ENCODE data around the gene MRTO4. TPM values are rescaled to one million over a fixed set of nuclear protein-coding genes. Genes with fewer than 3 reads are reported as not detected.

MRTO4 gene
- total RNA-seq, 2 experiments from 2014 or later, result 60.0 to 66.0 TPM

GRCh38 chr1:19203440-19203839 lies 48.2 kb upstream of the MRTO4 start:
- intact Hi-C loops (cut with micrococcal nuclease; ENCODE audit: unreplicated experiment), result no loop called here
- CTCF ChIA-PET (ENCODE audit: unreplicated experiment), result no interaction called here

GRCh38 chr1:19204446-19205266 lies 46.9 kb upstream of the MRTO4 start:
- H3K27ac ChIP-seq (ENCODE audit: low read depth, low read length, poor library complexity, severe bottlenecking), result no peak overlapping the region
- DNase-seq (ENCODE audit: low spot score), result no peak
- H3K79me2 ChIP-seq (ENCODE audit: insufficient read depth, low read depth, low read length), result peaks cover 100% of the 10 kb centered on the region
- intact Hi-C loops (cut with micrococcal nuclease; ENCODE audit: unreplicated experiment), result no loop called here
- peaks cover 60% of the 10 kb centered on the region; the same call in 1 of the 2 replicates for H3K36me3 ChIP-seq (ENCODE audit: insufficient read depth, low read length)
- BruUV-seq (replicated peaks), result no TSS peak
- H3K9me3 ChIP-seq (ENCODE audit: low read length), result no peaks in the 10 kb centered on the region
- no peaks in the 10 kb centered on the region for H3K9me2 ChIP-seq (ENCODE audit: insufficient read depth, low read length)
- H4K20me1 ChIP-seq (ENCODE audit: insufficient read depth, low read length), result peaks cover 39% of the 10 kb centered on the region
- CTCF ChIA-PET (ENCODE audit: unreplicated experiment), result no interaction called here
- no peak overlapping the region for H3K4me3 ChIP-seq (ENCODE audit: low read depth, low read length, poor library complexity, severe bottlenecking)
- TF ChIP-seq EZH2phosphoT487 (IDR thresholded peaks at IDR 0.05; ENCODE audit: borderline replicate concordance, low read depth, low read length) (no peak), CTCF (conservative IDR thresholded peaks at IDR 0.05; ENCODE audit: low read length) (no peak)
- H3K4me2 ChIP-seq (ENCODE audit: low read length), result no peak overlapping the region
- POLR2A ChIA-PET, result interaction anchor here (0.5 kb wide), 1 partner anchor 55 kb away, joined by 3 read pairs; no protein-coding TSS in a partner anchor
- no peak overlapping the region for H2AFZ ChIP-seq (ENCODE audit: low read length)
- H3K4me1 ChIP-seq (ENCODE audit: insufficient read depth, low read length, poor library complexity, severe bottlenecking), result peaks cover 34% of the 10 kb centered on the region

More at GRCh38 chr1:19203440-19203839, 48.2 kb upstream of the MRTO4 start:
- Histone ChIP-seq H2AFZ (ENCODE audit: low read length) (no peak overlapping the region), H3K27ac (ENCODE audit: low read depth, low read length, poor library complexity, severe bottlenecking) (no peak overlapping the region), H3K4me1 (ENCODE audit: insufficient read depth, low read length, poor library complexity, severe bottlenecking) (peaks cover 30% of the 10 kb centered on the region), H4K20me1 (ENCODE audit: insufficient read depth, low read length) (peaks cover 31% of the 10 kb centered on the region), H3K4me3 (ENCODE audit: low read depth, low read length, poor library complexity, severe bottlenecking) (no peak overlapping the region), H3K9me3 (ENCODE audit: low read length) (no peaks in the 10 kb centered on the region), H3K4me2 (ENCODE audit: low read length) (no peak overlapping the region), H3K36me3 (ENCODE audit: insufficient read depth, low read length) (peaks cover 70% of the 10 kb centered on the region), H3K9me2 (ENCODE audit: insufficient read depth, low read length) (no peaks in the 10 kb centered on the region), H3K79me2 (ENCODE audit: insufficient read depth, low read depth, low read length) (peaks cover 93% of the 10 kb centered on the region)
- DNase-seq (ENCODE audit: low spot score), result no peak
- POLR2A ChIA-PET, result no interaction called here
- BruUV-seq (replicated peaks), result no TSS peak
- TF ChIP-seq EZH2phosphoT487 (IDR thresholded peaks at IDR 0.05; ENCODE audit: borderline replicate concordance, low read depth, low read length) (no peak), CTCF (conservative IDR thresholded peaks at IDR 0.05; ENCODE audit: low read length) (no peak)

DNA sequence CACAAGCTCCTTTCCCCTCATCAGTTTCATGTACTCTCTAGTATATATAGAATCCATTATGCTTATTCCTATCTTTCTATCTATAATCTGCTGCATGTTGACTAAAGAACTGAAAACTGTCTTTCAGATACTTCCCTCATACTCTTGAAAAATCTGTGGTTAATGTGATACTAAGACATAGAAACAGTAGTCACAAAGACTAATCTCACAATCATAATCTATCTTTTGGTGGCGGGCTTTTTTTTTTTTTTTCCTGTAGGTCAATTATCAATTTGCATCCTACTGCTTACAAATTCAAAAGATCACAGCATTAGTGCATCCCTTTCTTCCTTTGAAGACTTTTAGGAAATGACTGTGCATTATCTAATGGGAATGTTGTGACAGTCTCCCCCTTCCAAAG lies 46.2 kb upstream of the MRTO4 start:
- H3K79me2 ChIP-seq (ENCODE audit: insufficient read depth, low read depth, low read length), result peaks cover 96% of the 10 kb centered on the region
- no peaks in the 10 kb centered on the region for H3K9me2 ChIP-seq (ENCODE audit: insufficient read depth, low read length)
- H3K9me3 ChIP-seq (ENCODE audit: low read length), result no peaks in the 10 kb centered on the region
- H3K4me2 ChIP-seq (ENCODE audit: low read length), result peak overlapping the region; percentile 14; the same call in 1 of the 2 replicates
- BruUV-seq (replicated peaks), result no TSS peak
- no peak overlapping the region for H3K27ac ChIP-seq (ENCODE audit: low read depth, low read length, poor library complexity, severe bottlenecking)
- H3K4me1 ChIP-seq (ENCODE audit: insufficient read depth, low read length, poor library complexity, severe bottlenecking), result peaks cover 34% of the 10 kb centered on the region
- no peak overlapping the region for H3K4me3 ChIP-seq (ENCODE audit: low read depth, low read length, poor library complexity, severe bottlenecking)
- TF ChIP-seq EZH2phosphoT487 (IDR thresholded peaks at IDR 0.05; ENCODE audit: borderline replicate concordance, low read depth, low read length) (no peak), CTCF (conservative IDR thresholded peaks at IDR 0.05; ENCODE audit: low read length) (no peak)
- DNase-seq (ENCODE audit: low spot score), result no peak
- ChIA-PET POLR2A (interaction anchor here (0.5 to 1.4 kb wide), 3 partner anchors 9 to 125 kb away, joined by 3 to 4 read pairs (median 3); no protein-coding TSS in a partner anchor), CTCF (ENCODE audit: unreplicated experiment) (no interaction called here)
- peaks cover 53% of the 10 kb centered on the region; the same call in 1 of the 2 replicates for H3K36me3 ChIP-seq (ENCODE audit: insufficient read depth, low read length)
- intact Hi-C loops (cut with micrococcal nuclease; ENCODE audit: unreplicated experiment), result no loop called here
- peaks cover 34% of the 10 kb centered on the region for H4K20me1 ChIP-seq (ENCODE audit: insufficient read depth, low read length)
- no peak overlapping the region for H2AFZ ChIP-seq (ENCODE audit: low read length)
